Ishikawa (cell line): ENCODE data around the gene MED12L.

Experiments
- CEBPB ChIP-seq: IDR thresholded peaks from 2 replicates; pipeline ENCODE4 v1.6.1; 2012
- CREB1 ChIP-seq: IDR thresholded peaks from 2 replicates; pipeline ENCODE4 v1.6.1; 2012; ENCODE audit warnings: low read depth
- EGR1 ChIP-seq: IDR thresholded peaks from 2 replicates; pipeline ENCODE4 v1.6.1; 2012
- EP300 ChIP-seq: IDR thresholded peaks from 2 replicates; pipeline ENCODE4 v1.6.1; 2012; ENCODE audit warnings: borderline replicate concordance
- FOXM1 ChIP-seq: IDR thresholded peaks from 2 replicates; pipeline ENCODE4 v1.6.1; 2012; ENCODE audit warnings: low read depth, borderline replicate concordance
- NFIC ChIP-seq: IDR thresholded peaks from 2 replicates; pipeline ENCODE4 v1.6.1; 2012
- RAD21 ChIP-seq: IDR thresholded peaks from 2 replicates; pipeline ENCODE4 v1.6.1; 2012; ENCODE audit warnings: low read depth
- REST ChIP-seq: IDR thresholded peaks from 2 replicates; pipeline ENCODE4 v1.6.1; 2012; ENCODE audit warnings: low read depth, mild to moderate bottlenecking
- TAF1 ChIP-seq: IDR thresholded peaks from 2 replicates; pipeline ENCODE4 v1.6.1; 2012; ENCODE audit warnings: low read depth, mild to moderate bottlenecking
- TCF12 ChIP-seq: IDR thresholded peaks from 2 replicates; pipeline ENCODE4 v1.6.1; 2012; ENCODE audit warnings: low read depth
- USF1 ChIP-seq: IDR thresholded peaks from 2 replicates; pipeline ENCODE4 v1.6.1; 2012
- YY1 ChIP-seq: IDR thresholded peaks from 2 replicates; pipeline ENCODE4 v1.6.1; 2012; ENCODE audit warnings: low read depth
- ZBTB7A ChIP-seq: IDR thresholded peaks from 2 replicates; pipeline ENCODE4 v1.6.1; 2012; ENCODE audit warnings: low read depth
- TF ChIP-seq, protein P1 (sequence below): IDR thresholded peaks from 2 replicates; pipeline ENCODE4 v1.6.1; 2012

DNA sequence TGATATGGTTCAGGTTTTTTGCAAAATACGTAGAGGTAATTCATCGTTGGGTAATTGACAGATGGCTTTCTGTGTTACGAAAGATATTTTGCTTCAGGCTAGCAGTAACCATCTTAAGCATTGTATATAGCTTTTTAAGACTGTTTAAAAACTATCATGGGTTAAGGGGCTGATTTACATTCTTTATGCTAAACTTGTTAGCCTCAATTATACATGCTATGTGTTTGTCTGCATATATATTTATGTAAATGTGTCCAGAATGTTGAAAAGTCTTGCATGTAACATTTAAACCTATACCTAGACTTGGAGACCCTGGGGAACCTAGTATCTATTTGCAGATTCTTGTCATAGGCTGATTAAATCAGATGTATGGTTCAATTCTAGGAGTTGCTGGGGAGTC, 204.0 kb downstream of the MED12L start:
- no peak for TF ChIP-seq EP300
- TF ChIP-seq NFIC, result no peak
- TF ChIP-seq, protein P1, sequence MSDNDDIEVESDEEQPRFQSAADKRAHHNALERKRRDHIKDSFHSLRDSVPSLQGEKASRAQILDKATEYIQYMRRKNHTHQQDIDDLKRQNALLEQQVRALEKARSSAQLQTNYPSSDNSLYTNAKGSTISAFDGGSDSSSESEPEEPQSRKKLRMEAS, result no peak
- TF ChIP-seq YY1, result no peak
- no peak for TF ChIP-seq TCF12
- TF ChIP-seq REST, result no peak
- no peak for TF ChIP-seq TAF1
- TF ChIP-seq FOXM1, result no peak
- no peak for TF ChIP-seq USF1
- no peak for TF ChIP-seq CEBPB
- no peak for TF ChIP-seq EGR1
- no peak for TF ChIP-seq CREB1
- TF ChIP-seq ZBTB7A, result no peak
- TF ChIP-seq RAD21, result no peak
